IMR-90 (cell line): ENCODE measurements around the gene XRCC5. TPM values are rescaled to one million over a fixed set of nuclear protein-coding genes. Genes with fewer than 3 reads are reported as not detected.

ENCODE experiments used
- ATAC-seq: fragments of 200-7000 bp; cut with Tn5 transposase; 2 replicates; pipeline ENCODE4 v1.9.1; 2020; ENCODE audit warnings: low read depth, mild to moderate bottlenecking, moderate library complexity
- BruUV-seq: library from RNA; stranded (reverse); fragments of 400-500 nt; replicated peaks from 2 replicates; lab custom pipeline; 2021; lab: Mats Ljungman, UMichigan
- CTCF ChIA-PET: fragments of 300-600 bp; formaldehyde crosslinking; extraction: SDS; loops from one replicate; lab custom pipeline; 2021; ENCODE audit warnings: antibody characterized with exemption; lab: Yijun Ruan, JAX
- POLR2A ChIA-PET: fragments of 300-600 bp; sonication (Branson Sonifier 250); formaldehyde crosslinking; loops from one replicate; lab custom pipeline; 2022; ENCODE audit warnings: antibody characterized with exemption; ENCODE audit not compliant: unreplicated experiment; lab: Charles Lee
- DNase-seq: peaks from one replicate; pipeline ENCODE4 v3.0.0; 2013
- H2AFZ ChIP-seq: replicated peaks from 2 replicates; pipeline ENCODE3; 2013; ENCODE audit warnings: low read length, mild to moderate bottlenecking; ENCODE audit not compliant: poor library complexity
- H2AK5ac ChIP-seq: 2 replicates; pipeline ENCODE4 v1.6.1; 2013; ENCODE audit warnings: low read depth, low read length, inconsistent platforms
- H2AK9ac ChIP-seq: replicated peaks from 2 replicates; pipeline ENCODE3; 2013; ENCODE audit warnings: mild to moderate bottlenecking, low read depth, low read length, moderate library complexity; ENCODE audit not compliant: poor library complexity
- H2BK120ac ChIP-seq: 2 replicates; pipeline ENCODE4 v1.6.1; 2013; ENCODE audit warnings: low read depth, low read length, inconsistent platforms
- H2BK15ac ChIP-seq: 3 replicates; pipeline ENCODE4 v1.6.1; 2013; ENCODE audit warnings: low read depth, low read length, inconsistent platforms
- H2BK20ac ChIP-seq: 2 replicates; pipeline ENCODE4 v1.6.1; 2013; ENCODE audit warnings: low read depth, mild to moderate bottlenecking, inconsistent platforms, low read length, moderate library complexity
- H2BK5ac ChIP-seq: 2 replicates; pipeline ENCODE4 v1.6.1; 2013; ENCODE audit warnings: mild to moderate bottlenecking, low read depth, low read length, inconsistent platforms; ENCODE audit not compliant: poor library complexity, severe bottlenecking
- H3K14ac ChIP-seq: replicated peaks from 2 replicates; pipeline ENCODE4 v1.6.1; 2013; ENCODE audit warnings: low read depth, low read length, inconsistent platforms
- H3K18ac ChIP-seq: 2 replicates; pipeline ENCODE4 v1.6.1; 2013; ENCODE audit warnings: low read depth, low read length, control low read depth
- H3K23ac ChIP-seq: 2 replicates; pipeline ENCODE4 v1.6.1; 2013; ENCODE audit warnings: low read depth, low read length, inconsistent platforms
- H3K27ac ChIP-seq: 2 replicates; pipeline ENCODE4 v1.5.1; 2013; ENCODE audit warnings: mild to moderate bottlenecking, control low read depth, low read length; ENCODE audit not compliant: insufficient read depth
- H3K27me3 ChIP-seq: 2 replicates; pipeline ENCODE4 v1.6.1; 2013; ENCODE audit warnings: low read length; ENCODE audit not compliant: control insufficient read depth, insufficient read depth
- H3K36me3 ChIP-seq: 2 replicates; pipeline ENCODE4 v1.6.1; 2013; ENCODE audit warnings: low read length, mixed read lengths; ENCODE audit not compliant: control insufficient read depth, insufficient read depth
- H3K4ac ChIP-seq: 2 replicates; pipeline ENCODE4 v1.6.1; 2013; ENCODE audit warnings: low read depth, low read length, inconsistent platforms
- H3K4me1 ChIP-seq: 2 replicates; pipeline ENCODE4 v1.6.1; 2013; ENCODE audit warnings: low read length, mixed read lengths; ENCODE audit not compliant: control insufficient read depth, insufficient read depth
- H3K4me2 ChIP-seq: 2 replicates; pipeline ENCODE4 v1.6.1; 2013; ENCODE audit warnings: low read depth, mild to moderate bottlenecking, control low read depth, low read length, moderate library complexity
- H3K4me3 ChIP-seq: 2 replicates; pipeline ENCODE4 v1.5.1; 2013; ENCODE audit warnings: low read depth, mild to moderate bottlenecking, control low read depth, low read length, moderate library complexity; ENCODE audit not compliant: insufficient read depth
- H3K56ac ChIP-seq: 2 replicates; pipeline ENCODE4 v1.6.1; 2013; ENCODE audit warnings: low read length, inconsistent platforms; ENCODE audit not compliant: insufficient read depth; ENCODE audit errors: extremely low read depth
- H3K79me1 ChIP-seq, 2 experiments: 2 replicates each; pipeline ENCODE4 v1.6.1; 2013; ENCODE audit warnings: low read length in 2 of 2, inconsistent platforms in 1 of 2, low read depth in 1 of 2
- H3K9ac ChIP-seq: 2 replicates; pipeline ENCODE4 v1.6.1; 2013; ENCODE audit warnings: low read depth, low read length, control low read depth
- H3K9me1 ChIP-seq: 2 replicates; pipeline ENCODE4 v1.6.1; 2013; ENCODE audit warnings: low read length, inconsistent platforms; ENCODE audit not compliant: insufficient read depth
- H3K9me3 ChIP-seq: 2 replicates; pipeline ENCODE4 v1.6.1; 2013; ENCODE audit warnings: low read length; ENCODE audit not compliant: control insufficient read depth, insufficient read depth
- H4K20me1 ChIP-seq: 2 replicates; pipeline ENCODE4 v1.6.1; 2013; ENCODE audit warnings: low read length, inconsistent platforms; ENCODE audit not compliant: insufficient read depth
- H4K5ac ChIP-seq: 2 replicates; pipeline ENCODE4 v1.6.1; 2013; ENCODE audit warnings: mild to moderate bottlenecking, low read depth, low read length, control low read depth
- H4K8ac ChIP-seq, 2 experiments: 2 replicates each; pipeline ENCODE4 v1.6.1; 2013; ENCODE audit warnings: low read depth in 2 of 2, low read length in 2 of 2, control low read depth in 1 of 2, inconsistent platforms in 1 of 2
- H4K91ac ChIP-seq: 2 replicates; pipeline ENCODE4 v1.6.1; 2013; ENCODE audit warnings: low read depth, low read length, inconsistent platforms; ENCODE audit not compliant: insufficient read depth
- BHLHE40 ChIP-seq: fragments of 150-350 bp; IDR thresholded peaks from 2 replicates; pipeline ENCODE4 v1.6.1; 2016; ENCODE audit warnings: mild to moderate bottlenecking, low read depth, low read length
- CEBPB ChIP-seq: IDR thresholded peaks from 2 replicates; pipeline ENCODE4 v1.6.1; 2012; ENCODE audit warnings: low read depth, low read length, improper control_type of control experiment
- CHD1 ChIP-seq: IDR thresholded peaks from 2 replicates; pipeline ENCODE4 v1.6.1; 2012; ENCODE audit warnings: low read depth, low read length, improper control_type of control experiment
- FOS ChIP-seq: fragments of 150-350 bp; IDR thresholded peaks from 2 replicates; pipeline ENCODE4 v1.6.1; 2016; ENCODE audit warnings: low read depth, low read length
- MAFK ChIP-seq: IDR thresholded peaks from 2 replicates; pipeline ENCODE4 v1.6.1; 2012; ENCODE audit warnings: low read depth, low read length, improper control_type of control experiment
- MAZ ChIP-seq: IDR thresholded peaks from 2 replicates; pipeline ENCODE4 v1.6.1; 2012; ENCODE audit warnings: low read depth, mild to moderate bottlenecking, low read length, improper control_type of control experiment, moderate library complexity, borderline replicate concordance
- MXI1 ChIP-seq: IDR thresholded peaks from 2 replicates; pipeline ENCODE4 v1.6.1; 2012; ENCODE audit warnings: low read depth, mild to moderate bottlenecking, low read length, moderate library complexity, borderline replicate concordance
- NFE2L2 ChIP-seq: fragments of 150-350 bp; IDR thresholded peaks from 2 replicates; pipeline ENCODE4 v1.6.1; 2016; ENCODE audit warnings: low read depth, mild to moderate bottlenecking, low read length
- POLR2A ChIP-seq: IDR thresholded peaks from 2 replicates; pipeline ENCODE4 v1.6.1; 2012; ENCODE audit warnings: mild to moderate bottlenecking, low read depth, low read length
- RAD21 ChIP-seq: IDR thresholded peaks from 2 replicates; pipeline ENCODE4 v1.6.1; 2012; ENCODE audit warnings: low read length, improper control_type of control experiment
- RCOR1 ChIP-seq: IDR thresholded peaks from 2 replicates; pipeline ENCODE4 v1.6.1; 2012; ENCODE audit warnings: mild to moderate bottlenecking, low read length, improper control_type of control experiment; ENCODE audit not compliant: insufficient replicate concordance
- WGBS, 2 experiments: methylation state at CpG; one replicate each; pipeline versions ENCODE4 v1.1.5 to v1.1.7; 2013; ENCODE audit warnings: missing lambda C conversion rate in 2 of 2; ENCODE audit not compliant: insufficient read length in 1 of 2; ENCODE audit errors: extremely low coverage in 2 of 2; 5-methylcytosine and 5-hydroxymethylcytosine counted together
- dilution Hi-C: fragments of 300-500 bp; cut with HindIII; formaldehyde crosslinking; loops from one replicate; pipeline ENCODE4 v1.14.3; 2018; ENCODE audit warnings: low sequenced_read_pairs; ENCODE audit not compliant: unreplicated experiment
- in situ Hi-C: fragments of 300-500 bp; cut with MboI; formaldehyde crosslinking; loops from 3 replicates; pipeline ENCODE4 v1.14.3; 2019; ENCODE audit warnings: low sequenced_read_pairs, inconsistent platforms, mixed read lengths
- intact Hi-C: fragments of 100-400 bp; cut with micrococcal nuclease; formaldehyde crosslinking; loops from 2 replicates; pipeline ENCODE4 v1.10.0; 2022
- polyA plus RNA-seq, 3 experiments: library from polyadenylated mRNA; depleted of rRNA; stranded (reverse); fragments of >200 nt; gene quantifications; 2 replicates each; pipeline ENCODE4 v1.2.3, GENCODE V29; 2012; ENCODE audit warnings: low replicate concordance in 1 of 3
- total RNA-seq: library from RNA; depleted of rRNA; stranded (reverse); fragments of >200 nt; gene quantifications from 2 replicates; pipeline ENCODE4 v1.2.3, GENCODE V29; 2012
- TF ChIP-seq, protein P1 (sequence below): fragments of 150-350 bp; IDR thresholded peaks from 2 replicates; pipeline ENCODE4 v1.6.1; 2016; ENCODE audit warnings: low read depth, mild to moderate bottlenecking, low read length, moderate library complexity, borderline replicate concordance

The XRCC5 gene
- total and polyA plus RNA-seq, 2 of the 4 experiments (the other 2 are of a cell fraction), result 144 to 509 TPM

DNA sequence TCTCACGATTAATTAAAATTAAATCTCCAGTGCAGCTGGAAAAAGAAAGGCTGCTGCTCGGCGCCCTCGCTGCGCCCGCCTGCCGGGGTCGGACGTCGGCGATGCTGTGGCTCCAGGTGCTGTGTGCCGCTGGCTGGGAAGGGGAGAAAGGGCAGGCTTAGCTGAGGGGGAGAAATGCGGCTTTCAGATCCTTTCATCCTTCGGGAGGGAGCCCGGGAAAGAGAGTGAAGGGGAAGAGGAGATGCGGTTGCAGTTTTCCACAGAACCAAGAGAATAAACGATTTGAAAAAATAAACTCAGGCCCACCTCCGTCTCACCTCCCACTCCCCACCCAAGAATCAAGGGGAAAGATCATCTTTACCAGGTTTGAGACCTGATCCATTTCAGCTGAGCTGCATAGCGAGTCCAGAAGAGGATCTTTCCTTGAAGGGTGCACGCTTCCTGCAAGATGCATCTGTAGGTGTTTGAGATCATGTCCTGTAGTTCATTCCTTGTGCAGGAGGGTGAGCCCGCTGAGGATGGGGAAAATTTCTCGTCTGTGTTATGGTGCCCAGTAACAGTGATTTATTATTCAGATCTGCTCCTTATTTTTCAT, 26.9 kb upstream of the XRCC5 start (continued):
- TF ChIP-seq CEBPB, result no peak

DNA sequence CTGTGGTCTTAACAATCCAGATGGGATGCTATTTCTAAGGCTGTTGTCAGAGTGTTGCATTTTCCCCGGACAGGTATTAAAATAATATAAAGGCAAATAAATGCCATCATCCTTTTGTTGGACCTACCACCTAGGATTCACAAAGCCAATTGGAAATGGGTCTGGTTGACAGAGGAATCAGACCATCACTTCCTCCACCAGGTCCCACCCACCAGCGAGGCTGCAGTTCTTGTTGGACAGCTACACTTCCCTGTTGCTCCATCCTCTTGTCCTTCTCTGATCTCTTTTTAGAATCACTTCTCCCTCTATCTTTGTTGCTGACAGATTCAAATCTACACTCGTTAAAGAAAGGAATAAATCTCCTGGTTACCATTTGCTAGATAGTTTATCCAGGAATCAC, 26.3 kb upstream of the XRCC5 start:
- Histone ChIP-seq H2BK15ac (no peak overlapping the region), H3K27me3 (no peaks in the 10 kb centered on the region), H3K4me2 (no peak overlapping the region), H4K5ac (no peak overlapping the region), H3K14ac (no peak overlapping the region), H2BK120ac (no peak overlapping the region), H3K4me1 (0 out of 2 replicates have a peak, but pooled peaks cover 2% of the 10 kb centered on the region), H3K9ac (no peak overlapping the region), H3K79me1 (peaks cover 3 to 16% of the 10 kb centered on the region in 2 experiments; a peak in 3 of 4 replicates), H3K4ac (no peak overlapping the region), H2AK9ac (no peak overlapping the region), H3K36me3 (no peaks in the 10 kb centered on the region), H4K20me1 (no peaks in the 10 kb centered on the region), H3K9me1 (peaks cover 11% of the 10 kb centered on the region), H3K27ac (no peak overlapping the region), H2AK5ac (no peak overlapping the region), H3K56ac (no peak overlapping the region), H2BK20ac (no peak overlapping the region), H2AFZ (no peak overlapping the region), H4K91ac (no peak overlapping the region), H3K4me3 (no peak overlapping the region), H2BK5ac (no peak overlapping the region), H4K8ac (no peak overlapping the region), H3K18ac (no peak overlapping the region), H3K23ac (no peak overlapping the region), H3K9me3 (no peaks in the 10 kb centered on the region)
- ChIA-PET CTCF (interaction anchor here (1.1 to 1.3 kb wide), 2 partner anchors 19 to 21 kb away, joined by 3 read pairs; no protein-coding TSS in a partner anchor), POLR2A (no interaction called here)
- WGBS, 2 experiments, result 60% methylated on average over 1 of the region's 3 CpGs; no CpG with 5 or more reads in 1 of the 2 experiments
- DNase-seq (peak; percentile 9), ATAC-seq (no peak)
- TF ChIP-seq POLR2A, result no peak
- no peak for TF ChIP-seq NFE2L2
- TF ChIP-seq MXI1, result no peak
- no peak for TF ChIP-seq MAZ
- no peak for TF ChIP-seq CHD1
- no peak for TF ChIP-seq RAD21
- no peak for TF ChIP-seq MAFK
- TF ChIP-seq BHLHE40, result no peak
- no peak for TF ChIP-seq CEBPB
- TF ChIP-seq, protein P1, sequence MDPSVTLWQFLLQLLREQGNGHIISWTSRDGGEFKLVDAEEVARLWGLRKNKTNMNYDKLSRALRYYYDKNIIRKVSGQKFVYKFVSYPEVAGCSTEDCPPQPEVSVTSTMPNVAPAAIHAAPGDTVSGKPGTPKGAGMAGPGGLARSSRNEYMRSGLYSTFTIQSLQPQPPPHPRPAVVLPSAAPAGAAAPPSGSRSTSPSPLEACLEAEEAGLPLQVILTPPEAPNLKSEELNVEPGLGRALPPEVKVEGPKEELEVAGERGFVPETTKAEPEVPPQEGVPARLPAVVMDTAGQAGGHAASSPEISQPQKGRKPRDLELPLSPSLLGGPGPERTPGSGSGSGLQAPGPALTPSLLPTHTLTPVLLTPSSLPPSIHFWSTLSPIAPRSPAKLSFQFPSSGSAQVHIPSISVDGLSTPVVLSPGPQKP, result no peak
- TF ChIP-seq FOS, result no peak
- no peak for TF ChIP-seq RCOR1
- in situ Hi-C loops, result no loop called here
- dilution Hi-C loops, result no loop called here
- no TSS peak for BruUV-seq
- intact Hi-C loops, result no loop called here
